Keratinocyte (primary cell): Measurements from ENCODE around the gene RASA1. TPM values are rescaled to one million over a fixed set of nuclear protein-coding genes. Genes with fewer than 3 reads are reported as not detected.

Experiments used
- DNase-seq: peaks from one replicate; pipeline ENCODE4 v3.0.0-alpha.2; 2011; ENCODE audit warnings: low read depth, missing footprints, low spot score
- FAIRE-seq: peaks from 2 replicates; lab custom pipeline; 2011; peaks lifted over from hg19 to GRCh38; lab: Jason Lieb, UNC
- H2AFZ ChIP-seq: 2 replicates; pipeline ENCODE4 v1.6.0; 2012; ENCODE audit warnings: low read length, control low read depth, inconsistent platforms; ENCODE audit not compliant: control insufficient read depth
- H3K27ac ChIP-seq: 2 replicates; pipeline ENCODE4 v1.5.1; 2011; ENCODE audit warnings: low read length; ENCODE audit not compliant: control insufficient read depth, insufficient read depth
- H3K27me3 ChIP-seq: 3 replicates; pipeline ENCODE4 v1.6.0; 2011; ENCODE audit warnings: low read length; ENCODE audit not compliant: control insufficient read depth, insufficient read depth; ENCODE audit errors: extremely low read depth
- H3K36me3 ChIP-seq, 2 experiments: 2 replicates in 1 of 2; 3 replicates in 1 of 2; pipeline ENCODE4 v1.5.1; 2011; ENCODE audit warnings: low read length in 2 of 2, mild to moderate bottlenecking in 1 of 2; ENCODE audit not compliant: control insufficient read depth in 2 of 2, insufficient read depth in 2 of 2; ENCODE audit errors: extremely low read depth in 1 of 2
- H3K4me1 ChIP-seq: 3 replicates; pipeline ENCODE4 v1.5.1; 2011; ENCODE audit warnings: low read length; ENCODE audit not compliant: control insufficient read depth, insufficient read depth; ENCODE audit errors: extremely low read depth
- H3K4me2 ChIP-seq: 3 replicates; pipeline ENCODE4 v1.6.0; 2011; ENCODE audit warnings: low read depth, low read length; ENCODE audit not compliant: control insufficient read depth, insufficient read depth; ENCODE audit errors: extremely low read depth
- H3K4me3 ChIP-seq, 3 experiments: fragments of 200-600 bp in 1 of 3; sonication (generic) in 1 of 3; 2 replicates in 2 of 3; 3 replicates in 1 of 3; pipeline ENCODE4 v1.5.1; 2011 to 2016; ENCODE audit warnings: low read length in 3 of 3, mild to moderate bottlenecking in 3 of 3, control low read depth in 2 of 3, inconsistent platforms in 1 of 3, low read depth in 1 of 3, mixed read lengths in 1 of 3, mixed run types in 1 of 3, moderate library complexity in 1 of 3; ENCODE audit not compliant: control insufficient read depth in 2 of 3, insufficient read depth in 2 of 3; ENCODE audit errors: extremely low read depth in 1 of 3
- H3K79me2 ChIP-seq: 2 replicates; pipeline ENCODE4 v1.6.0; 2012; ENCODE audit warnings: low read length; ENCODE audit not compliant: control insufficient read depth, insufficient read depth
- H3K9ac ChIP-seq: 3 replicates; pipeline ENCODE4 v1.6.0; 2011; ENCODE audit warnings: low read length; ENCODE audit not compliant: control insufficient read depth, insufficient read depth; ENCODE audit errors: extremely low read depth
- H3K9me1 ChIP-seq: 3 replicates; pipeline ENCODE4 v1.6.0; 2011; ENCODE audit warnings: low read length; ENCODE audit not compliant: control insufficient read depth, insufficient read depth; ENCODE audit errors: extremely low read depth
- H3K9me3 ChIP-seq: 2 replicates; pipeline ENCODE4 v1.5.1; 2012; ENCODE audit warnings: low read depth, low read length; ENCODE audit not compliant: control insufficient read depth
- H4K20me1 ChIP-seq: 3 replicates; pipeline ENCODE4 v1.6.0; 2011; ENCODE audit warnings: low read length; ENCODE audit not compliant: control insufficient read depth, insufficient read depth; ENCODE audit errors: extremely low read depth
- CTCF ChIP-seq, 3 experiments: IDR thresholded peaks in 1 of 3; conservative IDR thresholded peaks in 1 of 3; optimal IDR thresholded peaks in 1 of 3; 2 replicates in 2 of 3; 3 replicates in 1 of 3; pipeline versions ENCODE3 to v1.5.1; 2011; ENCODE audit warnings: low read length in 3 of 3, mild to moderate bottlenecking in 3 of 3, moderate library complexity in 2 of 3, control low read depth in 1 of 3, inconsistent platforms in 1 of 3; ENCODE audit not compliant: insufficient read depth in 2 of 3; ENCODE audit errors: extremely low read depth in 1 of 3
- EZH2 ChIP-seq: IDR thresholded peaks from one replicate; pipeline ENCODE4 v1.6.1; 2012; ENCODE audit warnings: inconsistent platforms, mild to moderate bottlenecking, low read length, moderate library complexity
- dilution Hi-C: fragments of 300-500 bp; cut with MboI; formaldehyde crosslinking; loops from one replicate; pipeline ENCODE4 v1.7.0; 2020; ENCODE audit warnings: low sequenced_read_pairs; ENCODE audit not compliant: extremely low pct_ligation_motif_present
- polyA plus RNA-seq, 5 experiments: library from polyadenylated mRNA; depleted of rRNA in 3 of 5; stranded (reverse) in 3 of 5; stranded (forward) in 1 of 5; unstranded in 1 of 5; fragments of >200 nt; gene quantifications; 1 replicate in 1 of 5; 2 replicates in 3 of 5; 3 replicates in 1 of 5; pipeline versions ENCODE4 v1.2.1 to v1.2.3, GENCODE V29; 2011 to 2012; ENCODE audit warnings: missing spikeins in 2 of 5, low read depth in 1 of 5, low replicate concordance in 1 of 5

Gene RASA1
- polyA plus RNA-seq, 1 donor (not counting 4 experiments of a cell fraction or from before 2014, with no cell fraction given): 57.9 TPM

GRCh38 chr5:87404359-87404758 is 136.7 kb downstream of the RASA1 start:
- no peak for TF ChIP-seq CTCF (optimal IDR thresholded peaks at IDR 0.05 in 1 of 3, IDR thresholded peaks at IDR 0.05 in 1 of 3, conservative IDR thresholded peaks at IDR 0.05 in 1 of 3; ENCODE audit: extremely low read depth in 1 of 3, insufficient read depth in 2 of 3, low read length in 3 of 3)
- TF ChIP-seq EZH2: no peak
- H3K4me1 ChIP-seq: peaks cover under 1% of the 10 kb centered on the region
- no peak overlapping the region for H3K9ac ChIP-seq
- H3K9me1 ChIP-seq: no peaks in the 10 kb centered on the region
- no peaks in the 10 kb centered on the region for H3K27me3 ChIP-seq
- H3K9me3 ChIP-seq: no peaks in the 10 kb centered on the region
- peaks cover 13 to 18% of the 10 kb centered on the region in 2 experiments for H3K36me3 ChIP-seq
- DNase-seq: no peak
- no peak for FAIRE-seq
- H2AFZ ChIP-seq: no peak overlapping the region
- H3K27ac ChIP-seq: no peak overlapping the region
- H3K79me2 ChIP-seq: peaks cover 12% of the 10 kb centered on the region
- H4K20me1 ChIP-seq: no peaks in the 10 kb centered on the region
- no peak overlapping the region for H3K4me3 ChIP-seq
- H3K4me2 ChIP-seq: no peak overlapping the region
- dilution Hi-C loops: no loop called here

DNA sequence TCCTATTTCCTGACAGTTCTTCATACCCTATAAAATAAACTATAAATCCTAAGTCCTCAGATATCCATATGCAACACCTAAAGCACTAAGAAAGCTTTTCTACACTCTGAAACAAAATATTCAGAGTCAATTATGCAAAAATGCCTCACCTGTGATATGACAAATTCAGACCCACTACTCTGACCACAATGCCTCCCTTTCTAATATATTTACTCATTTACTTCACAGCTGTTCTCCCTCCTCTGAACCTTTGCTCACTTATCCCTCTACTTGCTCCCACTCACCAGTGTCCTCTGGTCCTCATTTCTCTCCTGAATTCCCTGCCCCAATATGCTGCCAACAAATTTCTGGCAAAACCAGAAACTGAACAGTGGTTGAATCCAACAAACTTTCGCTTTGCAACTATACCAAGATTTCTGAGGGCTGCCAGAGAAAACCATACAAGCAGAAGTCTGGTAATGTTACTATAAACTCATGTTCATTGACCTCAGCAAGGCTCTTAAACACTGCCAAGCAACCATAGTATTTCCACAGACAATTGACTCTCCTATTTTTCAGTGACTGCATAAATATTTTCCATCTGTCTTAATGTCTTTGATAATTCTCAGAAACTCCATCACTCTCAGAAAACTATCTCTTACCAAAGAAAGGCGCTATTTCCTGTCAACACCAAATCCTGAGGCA is 137.9 kb downstream of the RASA1 start:
- Histone ChIP-seq H4K20me1 (no peaks in the 10 kb centered on the region), H3K79me2 (peaks cover 21% of the 10 kb centered on the region), H3K4me2 (no peak overlapping the region), H3K36me3 (peaks cover 15 to 19% of the 10 kb centered on the region in 2 experiments), H3K9ac (no peak overlapping the region), H3K27ac (no peak overlapping the region), H3K9me1 (no peaks in the 10 kb centered on the region), H3K27me3 (no peaks in the 10 kb centered on the region), H3K4me1 (peaks cover 1% of the 10 kb centered on the region), H3K9me3 (no peaks in the 10 kb centered on the region), H2AFZ (no peak overlapping the region), H3K4me3 (no peak overlapping the region)
- TF ChIP-seq CTCF (optimal IDR thresholded peaks at IDR 0.05 in 1 of 3, IDR thresholded peaks at IDR 0.05 in 1 of 3, conservative IDR thresholded peaks at IDR 0.05 in 1 of 3; ENCODE audit: extremely low read depth in 1 of 3, insufficient read depth in 2 of 3, low read length in 3 of 3) (no peak), EZH2 (no peak)
- dilution Hi-C loops: no loop called here
- DNase-seq: no peak
- FAIRE-seq: no peak
